ENCODE data around the gene TBX2. TPM values are rescaled to one million over a fixed set of nuclear protein-coding genes. Genes with fewer than 3 reads are reported as not detected.

The TBX2 gene
- total and polyA plus RNA-seq, 2 of the 4 experiments (the other 2 are of a cell fraction), result 20.1 to 64.1 TPM

GRCh38 chr17:61431594-61432311 is 32.1 kb downstream of the TBX2 start:
- POLR2A ChIA-PET (ENCODE audit: unreplicated experiment), result no interaction called here
- dilution Hi-C loops (cut with HindIII; ENCODE audit: low sequenced_read_pairs, unreplicated experiment), result no loop called here

More at GRCh38 chr17:61431594-61432311, 32.1 kb downstream of the TBX2 start:
- WGBS, 2 experiments (ENCODE audit: extremely low coverage in 2 of 2, insufficient read length in 1 of 2), result no CpG with 5 or more reads among the region's 4 CpGs
- Histone ChIP-seq H2AK5ac (ENCODE audit: low read depth, low read length) (no peak overlapping the region), H3K4me1 (ENCODE audit: control insufficient read depth, insufficient read depth, low read length) (peaks cover 3% of the 10 kb centered on the region), H3K27me3 (ENCODE audit: control insufficient read depth, insufficient read depth, low read length) (no peaks in the 10 kb centered on the region), H3K56ac (ENCODE audit: extremely low read depth, insufficient read depth, low read length) (no peak overlapping the region), H4K8ac (ENCODE audit: low read depth in 2 of 2, low read length in 2 of 2) (no peak overlapping the region), H2BK120ac (ENCODE audit: low read depth, low read length) (no peak overlapping the region), H3K9me3 (ENCODE audit: control insufficient read depth, insufficient read depth, low read length) (peaks cover 4% of the 10 kb centered on the region; the same call in 1 of the 2 replicates), H2BK5ac (ENCODE audit: low read depth, low read length, poor library complexity, severe bottlenecking) (no peak overlapping the region), H3K27ac (ENCODE audit: insufficient read depth, low read length) (no peak overlapping the region), H4K5ac (ENCODE audit: low read depth, low read length) (no peak overlapping the region), H3K4ac (ENCODE audit: low read depth, low read length) (no peak overlapping the region), H2AK9ac (replicated peaks; ENCODE audit: low read depth, low read length, poor library complexity) (no peak overlapping the region), H3K4me2 (ENCODE audit: low read depth, low read length) (peak overlapping the region; percentile 44; the same call in 1 of the 2 replicates), H3K79me1 (ENCODE audit: low read depth in 1 of 2, low read length in 2 of 2) (no peaks in the 10 kb centered on the region), H3K14ac (replicated peaks; ENCODE audit: low read depth, low read length) (no peak overlapping the region), H3K23ac (ENCODE audit: low read depth, low read length) (no peak overlapping the region), H3K4me3 (ENCODE audit: insufficient read depth, low read depth, low read length) (no peak overlapping the region), H2BK20ac (ENCODE audit: low read depth, low read length) (no peak overlapping the region), H2BK15ac (ENCODE audit: low read depth, low read length) (no peak overlapping the region), H4K91ac (ENCODE audit: insufficient read depth, low read depth, low read length) (no peak overlapping the region), H3K9ac (ENCODE audit: low read depth, low read length) (no peak overlapping the region), H3K9me1 (ENCODE audit: insufficient read depth, low read length) (peaks cover 3% of the 10 kb centered on the region; the same call in 1 of the 2 replicates), H3K18ac (ENCODE audit: low read depth, low read length) (no peak overlapping the region), H3K36me3 (ENCODE audit: control insufficient read depth, insufficient read depth, low read length) (no peaks in the 10 kb centered on the region), H2AFZ (replicated peaks; ENCODE audit: low read length, poor library complexity) (no peak overlapping the region), H4K20me1 (ENCODE audit: insufficient read depth, low read length) (no peaks in the 10 kb centered on the region)
- peak; percentile 94 for ATAC-seq (ENCODE audit: low read depth)
- peak; percentile 76 for DNase-seq
- CTCF ChIA-PET, result interaction anchor here (0.6 kb wide), 2 partner anchors 86 to 196 kb away, joined by 5 to 7 read pairs; no protein-coding TSS in a partner anchor
- intact Hi-C loops (cut with micrococcal nuclease) (loop anchor here (2.0 kb wide), 1 partner anchor 73 kb away; no protein-coding TSS in a partner anchor), in situ Hi-C loops (cut with MboI; ENCODE audit: low sequenced_read_pairs) (no loop called here)
- no peak for TF ChIP-seq FOS (IDR thresholded peaks at IDR 0.05; ENCODE audit: low read depth, low read length)
- peak; percentile 88 for TF ChIP-seq CEBPB (IDR thresholded peaks at IDR 0.05; ENCODE audit: low read depth, low read length)
- no TSS peak for BruUV-seq (replicated peaks)
